Spleen (tissue), 11 donors: ENCODE measurements around the gene TPRG1. TPM values are rescaled to one million over a fixed set of nuclear protein-coding genes. Genes with fewer than 3 reads are reported as not detected.

ENCODE experiments used
- DNase-seq: peaks from one replicate; pipeline ENCODE4 v3.0.0-alpha.2; 2020
- H3K27ac ChIP-seq, 8 donors: fragments of 200-600 bp; sonication (generic) in 7 of 8; 1 replicate in 4 of 8; 2 replicates in 4 of 8; pipeline versions ENCODE4 v1.5.0 to v1.8.0; 2016 to 2021; ENCODE audit warnings: inconsistent platforms in 4 of 8, mild to moderate bottlenecking in 4 of 8, moderate library complexity in 1 of 8
- H3K27me3 ChIP-seq, 7 donors: fragments of 200-600 bp; sonication (generic) in 6 of 7; replicated peaks in 1 of 7; 1 replicate in 4 of 7; 2 replicates in 3 of 7; pipeline versions ENCODE4 v1.5.0 to v1.8.0; 2016 to 2021; ENCODE audit warnings: inconsistent platforms in 3 of 7, mild to moderate bottlenecking in 1 of 7
- H3K36me3 ChIP-seq, 6 donors: fragments of 200-600 bp; sonication (generic) in 5 of 6; 1 replicate in 4 of 6; 2 replicates in 2 of 6; pipeline versions ENCODE4 v1.5.0 to v1.8.0; 2016 to 2021; ENCODE audit warnings: inconsistent platforms in 2 of 6
- H3K4me1 ChIP-seq, 6 donors: fragments of 200-600 bp; sonication (generic) in 5 of 6; 1 replicate in 3 of 6; 2 replicates in 3 of 6; pipeline versions ENCODE4 v1.5.0 to v1.8.0; 2016 to 2021; ENCODE audit warnings: inconsistent platforms in 3 of 6
- H3K4me3 ChIP-seq, 8 donors: fragments of 200-600 bp; sonication (generic) in 7 of 8; 1 replicate in 4 of 8; 2 replicates in 4 of 8; pipeline versions ENCODE4 v1.5.0 to v1.8.0; 2016 to 2021; ENCODE audit warnings: inconsistent platforms in 4 of 8, mild to moderate bottlenecking in 4 of 8, moderate library complexity in 2 of 8
- H3K9me3 ChIP-seq, 8 donors: fragments of 200-600 bp; sonication (generic) in 7 of 8; 1 replicate in 4 of 8; 2 replicates in 4 of 8; pipeline versions ENCODE4 v1.5.0 to v1.8.0; 2016 to 2021; ENCODE audit warnings: inconsistent platforms in 4 of 8
- CTCF ChIP-seq, 11 experiments: fragments of 200-600 bp in 7 of 11; fragments of 450-650 bp in 4 of 11; sonication (generic) in 4 of 11; IDR thresholded peaks in 8 of 11; conservative IDR thresholded peaks in 3 of 11; 1 replicate in 7 of 11; 2 replicates in 4 of 11; pipeline versions ENCODE4 v1.4.0 to v1.8.0; 2016 to 2021; ENCODE audit warnings: antibody characterized with exemption in 11 of 11, inconsistent platforms in 4 of 11, mild to moderate bottlenecking in 1 of 11
- POLR2A ChIP-seq, 3 donors: fragments of 450-650 bp; IDR thresholded peaks; one replicate each; pipeline ENCODE4 v1.5.1; 2017; ENCODE audit warnings: antibody characterized with exemption in 3 of 3, mild to moderate bottlenecking in 1 of 3
- POLR2AphosphoS5 ChIP-seq, 3 donors: sonication (generic); formaldehyde crosslinking; IDR thresholded peaks; one replicate each; pipeline ENCODE4 v1.5.1; 2017; ENCODE audit warnings: antibody characterized with exemption in 3 of 3
- WGBS, 5 donors: extraction: QIAGEN DNeasy Blood & Tissue Kit in 3 of 5; methylation state at CpG; one replicate each; pipeline versions ENCODE4 v1.1.5 to v1.1.7; 2013 to 2018; 5-methylcytosine and 5-hydroxymethylcytosine counted together
- intact Hi-C: fragments of 100-400 bp; cut with DNase I; formaldehyde crosslinking; loops from one replicate; pipeline ENCODE4 v1.15.0; 2023; ENCODE audit warnings: low total_unique reads
- polyA plus RNA-seq, 3 donors: library from polyadenylated mRNA; stranded (reverse); fragments of 200-250 nt; gene quantifications; one replicate each; pipeline ENCODE4 v1.2.1, GENCODE V29; 2013
- total RNA-seq, 7 donors: library from RNA; depleted of rRNA in 3 of 7; stranded (reverse); fragments of >200 nt in 3 of 7; fragmentation: NEBNext Ultra II Directional in 4 of 7; extraction: Animal tissue kit (Norgen Biotek cat#: 25700) in 4 of 7; gene quantifications; one replicate each; pipeline versions ENCODE4 v1.1.0 to v1.2.1, GENCODE V29; 2016 to 2021
- donor health status: healthy with polysubstance abuse.
- donor health status: DM: no; HTN: no; CAD: no; lungs with moderate emphysema.
- donor health status: DM: no; HTN: no; CAD: no.
- donor health status: Bipolar disorder and iron deficiency.
- donor health status: healthy.
- donor health status: DM: no; HTN: no; CAD: no.
- donor health status: DM: yes; HTN: yes; CAD: no.

The TPRG1 gene
- total and polyA plus RNA-seq, 10 donors: 0.29 to 11.7 (median 4.6) TPM

- intact Hi-C loops: no loop called here
- TF ChIP-seq POLR2AphosphoS5 (IDR thresholded peaks at IDR 0.05): no peak
- no peak for TF ChIP-seq CTCF (IDR thresholded peaks at IDR 0.05 in 8 of 11, conservative IDR thresholded peaks at IDR 0.05 in 3 of 11)
- no peak for TF ChIP-seq POLR2A (IDR thresholded peaks at IDR 0.05)
These were observed 21.0 kb downstream of the TPRG1 start for GRCh38 chr3:189192725-189193124.

GRCh38 chr3:189195302-189195701 is 23.5 kb downstream of the TPRG1 start:
- H3K27me3 ChIP-seq: no peaks in the 10 kb centered on the region
- no peak overlapping the region for H3K27ac ChIP-seq
- H3K36me3 ChIP-seq: no peaks in the 10 kb centered on the region
- H3K4me3 ChIP-seq: no peak overlapping the region
- no peaks in the 10 kb centered on the region for H3K4me1 ChIP-seq
- WGBS, 5 donors: 85 to 96% (median 90%) methylated on average over 4 to 5 of the region's 5 CpGs
- DNase-seq: no peak
- no peak for TF ChIP-seq CTCF (IDR thresholded peaks at IDR 0.05 in 8 of 11, conservative IDR thresholded peaks at IDR 0.05 in 3 of 11)
- TF ChIP-seq POLR2A (IDR thresholded peaks at IDR 0.05): no peak
- intact Hi-C loops: no loop called here
- H3K9me3 ChIP-seq: peaks cover 20 to 61% (median 47%) of the 10 kb centered on the region in 8 donors

More at GRCh38 chr3:189192725-189193124, 21.0 kb downstream of the TPRG1 start:
- no peaks in the 10 kb centered on the region for H3K4me1 ChIP-seq
- H3K27me3 ChIP-seq: no peaks in the 10 kb centered on the region
- no peaks in the 10 kb centered on the region for H3K36me3 ChIP-seq
- DNase-seq: no peak
- H3K4me3 ChIP-seq: no peak overlapping the region
- no peak overlapping the region for H3K27ac ChIP-seq
- peaks cover 20 to 61% (median 47%) of the 10 kb centered on the region in 8 donors for H3K9me3 ChIP-seq

- no peak for DNase-seq
- Histone ChIP-seq H3K27ac (no peak overlapping the region), H3K36me3 (no peaks in the 10 kb centered on the region), H3K9me3 (peaks cover 0 to under 1% (median 0%) of the 10 kb centered on the region in 8 donors), H3K27me3 (no peaks in the 10 kb centered on the region), H3K4me1 (no peaks in the 10 kb centered on the region), H3K4me3 (no peak overlapping the region)
- TF ChIP-seq POLR2AphosphoS5 (IDR thresholded peaks at IDR 0.05) (no peak), POLR2A (IDR thresholded peaks at IDR 0.05) (no peak), CTCF (IDR thresholded peaks at IDR 0.05 in 8 of 11, conservative IDR thresholded peaks at IDR 0.05 in 3 of 11) (no peak)
- 71 to 81% (median 74%) methylated on average over 6 of the region's 6 CpGs for WGBS, 5 donors
- intact Hi-C loops: no loop called here
These were observed 30.3 kb downstream of the TPRG1 start for GRCh38 chr3:189202106-189202505.

- no peaks in the 10 kb centered on the region for H3K27me3 ChIP-seq
- H3K36me3 ChIP-seq: no peaks in the 10 kb centered on the region
- WGBS, 5 donors: 62 to 79% (median 74%) methylated on average over 6 of the region's 6 CpGs
- H3K4me1 ChIP-seq: no peaks in the 10 kb centered on the region
- H3K9me3 ChIP-seq: no peaks in the 10 kb centered on the region
- intact Hi-C loops: no loop called here
- no peak overlapping the region for H3K27ac ChIP-seq
- no peak for TF ChIP-seq POLR2AphosphoS5 (IDR thresholded peaks at IDR 0.05)
- TF ChIP-seq POLR2A (IDR thresholded peaks at IDR 0.05): no peak
- TF ChIP-seq CTCF (IDR thresholded peaks at IDR 0.05 in 8 of 11, conservative IDR thresholded peaks at IDR 0.05 in 3 of 11): no peak
- DNase-seq: no peak
- H3K4me3 ChIP-seq: no peak overlapping the region
These were observed 30.8 kb downstream of the TPRG1 start for GRCh38 chr3:189202583-189202982.
